Caco-2 (cell line): Measurements from ENCODE around the gene TAGLN. TPM values are rescaled to one million over a fixed set of nuclear protein-coding genes. Genes with fewer than 3 reads are reported as not detected.

ENCODE experiments used
- BruUV-seq: library from RNA; stranded (reverse); fragments of 400-500 nt; replicated peaks from 2 replicates; lab custom pipeline; 2021; lab: Mats Ljungman, UMichigan
- CTCF ChIA-PET: fragments of 300-600 bp; sonication (Branson Sonifier 250); formaldehyde crosslinking; loops from one replicate; lab custom pipeline; 2022; ENCODE audit warnings: antibody characterized with exemption; lab: Charles Lee
- POLR2A ChIA-PET: fragments of 300-600 bp; sonication (Branson Sonifier 250); formaldehyde crosslinking; loops from one replicate; lab custom pipeline; 2022; ENCODE audit warnings: antibody characterized with exemption; lab: Charles Lee
- DNase-seq, 2 experiments: peaks; one replicate each; pipeline versions ENCODE4 v3.0.0 to v3.0.0-alpha.2; 2020 to 2022
- H3K27me3 ChIP-seq: replicated peaks from 2 replicates; pipeline ENCODE4 v1.6.0; 2011; ENCODE audit warnings: low read length; ENCODE audit not compliant: control insufficient read depth, insufficient read depth
- H3K36me3 ChIP-seq: 2 replicates; pipeline ENCODE4 v1.5.1; 2011; ENCODE audit warnings: low read length; ENCODE audit not compliant: control insufficient read depth, insufficient read depth
- H3K4me1 ChIP-seq: fragments of 250-450 bp; sonication (Bioruptor Pico); 2 replicates; pipeline ENCODE4 v1.5.1; 2020; ENCODE audit warnings: mild to moderate bottlenecking
- H3K4me3 ChIP-seq: 2 replicates; pipeline ENCODE4 v1.5.1; 2011; ENCODE audit warnings: low read depth, mild to moderate bottlenecking, control low read depth, low read length
- H3K9me3 ChIP-seq: fragments of 250-450 bp; sonication (Bioruptor Pico); 2 replicates; pipeline ENCODE4 v1.5.1; 2020; ENCODE audit warnings: mild to moderate bottlenecking, moderate library complexity
- H3K27ac Mint-ChIP-seq: one replicate; pipeline ENCODE4 v1.8.0; 2022; ENCODE audit warnings: mixed read lengths; ENCODE audit not compliant: unreplicated experiment
- H3K27me3 Mint-ChIP-seq: one replicate; pipeline ENCODE4 v1.8.0; 2022; ENCODE audit warnings: mixed read lengths; ENCODE audit not compliant: insufficient read depth, unreplicated experiment
- H3K36me3 Mint-ChIP-seq: one replicate; pipeline ENCODE4 v1.8.0; 2022; ENCODE audit warnings: mild to moderate bottlenecking, mixed read lengths; ENCODE audit not compliant: insufficient read depth, unreplicated experiment
- H3K4me1 Mint-ChIP-seq: one replicate; pipeline ENCODE4 v1.8.0; 2022; ENCODE audit warnings: low read depth, mixed read lengths; ENCODE audit not compliant: unreplicated experiment
- H3K4me3 Mint-ChIP-seq: one replicate; pipeline ENCODE4 v1.8.0; 2022; ENCODE audit warnings: mild to moderate bottlenecking, moderate library complexity, mixed read lengths; ENCODE audit not compliant: unreplicated experiment
- H3K9me3 Mint-ChIP-seq: one replicate; pipeline ENCODE4 v1.8.0; 2022; ENCODE audit warnings: mixed read lengths; ENCODE audit not compliant: unreplicated experiment
- intact Hi-C: fragments of 100-400 bp; cut with micrococcal nuclease; formaldehyde crosslinking; loops from one replicate; pipeline ENCODE4 v1.10.0; 2022; ENCODE audit not compliant: unreplicated experiment
- total RNA-seq: library from RNA; stranded (reverse); gene quantifications from 2 replicates; pipeline ENCODE4 v1.2.3, GENCODE V29; 2022
- TF ChIP-seq, protein P1 (sequence below), 2 experiments: fragments of 200-600 bp in 1 of 2; IDR thresholded peaks; 1 replicate in 1 of 2; 2 replicates in 1 of 2; pipeline versions ENCODE4 v1.5.1 to v1.8.0; 2011 to 2022; ENCODE audit warnings: antibody characterized with exemption in 1 of 2, control low read depth in 1 of 2, inconsistent platforms in 1 of 2, low read depth in 1 of 2, low read length in 1 of 2, mild to moderate bottlenecking in 1 of 2, moderate library complexity in 1 of 2; ENCODE audit not compliant: insufficient read depth in 1 of 2, severe bottlenecking in 1 of 2, unreplicated experiment in 1 of 2

The TAGLN gene
- total RNA-seq, 1 experiment from 2014 or later, result 303 TPM

DNA sequence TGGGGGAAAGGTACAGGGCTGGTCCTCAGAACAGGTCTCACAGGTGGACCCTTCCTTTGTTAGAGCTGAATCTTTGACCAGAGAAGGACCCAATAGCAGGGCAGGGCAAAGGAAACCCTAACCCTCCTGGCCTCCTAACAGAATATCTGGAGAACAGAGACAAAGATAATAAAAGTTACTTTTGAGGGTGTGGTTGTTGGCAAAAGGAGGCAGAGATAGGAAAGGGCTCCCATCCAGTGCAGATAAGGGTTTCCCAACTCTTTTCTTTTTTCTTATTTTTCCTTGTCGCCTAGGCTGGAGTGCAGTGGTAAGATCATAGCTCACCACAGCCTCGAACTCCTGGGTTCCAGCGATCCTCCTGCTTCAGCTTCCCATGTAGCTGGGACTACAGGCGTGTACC lies 20.8 kb downstream of the TAGLN start:
- Mint-ChIP-seq H3K9me3 (no peaks in the 10 kb centered on the region), H3K4me1 (peaks cover 36% of the 10 kb centered on the region), H3K36me3 (peaks cover 78% of the 10 kb centered on the region), H3K27me3 (no peaks in the 10 kb centered on the region), H3K27ac (peak overlapping the region; percentile 23), H3K4me3 (no peak overlapping the region)
- Histone ChIP-seq H3K9me3 (no peaks in the 10 kb centered on the region), H3K36me3 (peaks cover 14% of the 10 kb centered on the region), H3K27me3 (no peaks in the 10 kb centered on the region), H3K4me1 (peaks cover 46% of the 10 kb centered on the region), H3K4me3 (no peak overlapping the region)
- DNase-seq, result no peak
- ChIA-PET POLR2A (interaction anchor here (0.6 kb wide), 1 partner anchor 76 kb away, joined by 4 read pairs; no protein-coding TSS in a partner anchor), CTCF (no interaction called here)
- intact Hi-C loops, result no loop called here
- no TSS peak for BruUV-seq
- TF ChIP-seq, protein P1, sequence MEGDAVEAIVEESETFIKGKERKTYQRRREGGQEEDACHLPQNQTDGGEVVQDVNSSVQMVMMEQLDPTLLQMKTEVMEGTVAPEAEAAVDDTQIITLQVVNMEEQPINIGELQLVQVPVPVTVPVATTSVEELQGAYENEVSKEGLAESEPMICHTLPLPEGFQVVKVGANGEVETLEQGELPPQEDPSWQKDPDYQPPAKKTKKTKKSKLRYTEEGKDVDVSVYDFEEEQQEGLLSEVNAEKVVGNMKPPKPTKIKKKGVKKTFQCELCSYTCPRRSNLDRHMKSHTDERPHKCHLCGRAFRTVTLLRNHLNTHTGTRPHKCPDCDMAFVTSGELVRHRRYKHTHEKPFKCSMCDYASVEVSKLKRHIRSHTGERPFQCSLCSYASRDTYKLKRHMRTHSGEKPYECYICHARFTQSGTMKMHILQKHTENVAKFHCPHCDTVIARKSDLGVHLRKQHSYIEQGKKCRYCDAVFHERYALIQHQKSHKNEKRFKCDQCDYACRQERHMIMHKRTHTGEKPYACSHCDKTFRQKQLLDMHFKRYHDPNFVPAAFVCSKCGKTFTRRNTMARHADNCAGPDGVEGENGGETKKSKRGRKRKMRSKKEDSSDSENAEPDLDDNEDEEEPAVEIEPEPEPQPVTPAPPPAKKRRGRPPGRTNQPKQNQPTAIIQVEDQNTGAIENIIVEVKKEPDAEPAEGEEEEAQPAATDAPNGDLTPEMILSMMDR (IDR thresholded peaks at IDR 0.05; ENCODE audit: insufficient read depth in 1 of 2, low read depth in 1 of 2, low read length in 1 of 2, severe bottlenecking in 1 of 2, unreplicated experiment in 1 of 2), result no peak

DNA sequence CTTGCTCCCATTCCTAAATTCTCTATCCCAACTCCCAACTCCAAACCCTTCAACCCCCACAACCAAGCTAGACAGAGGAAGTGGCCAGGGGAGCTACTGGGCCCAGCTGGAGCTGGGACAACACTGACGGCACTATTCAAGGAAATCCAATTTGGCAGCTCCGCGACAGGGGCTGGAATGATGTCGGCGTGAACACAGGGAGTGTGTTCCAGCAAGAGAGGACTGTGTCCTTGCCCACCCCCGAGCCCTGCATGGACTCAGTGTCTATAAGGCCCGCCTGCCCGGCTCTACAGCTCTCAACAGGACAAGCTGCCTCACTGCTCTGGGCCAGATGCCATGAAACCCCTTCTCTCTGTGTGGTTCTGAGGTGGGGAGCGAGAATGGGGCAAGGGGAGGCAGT lies 21.4 kb downstream of the TAGLN start:
- intact Hi-C loops, result no loop called here
- no peaks in the 10 kb centered on the region for H3K9me3 ChIP-seq
- H3K4me1 ChIP-seq, result peaks cover 52% of the 10 kb centered on the region
- Mint-ChIP-seq H3K9me3 (no peaks in the 10 kb centered on the region), H3K4me1 (peaks cover 42% of the 10 kb centered on the region), H3K36me3 (peaks cover 78% of the 10 kb centered on the region), H3K4me3 (no peak overlapping the region), H3K27me3 (no peaks in the 10 kb centered on the region), H3K27ac (peak overlapping the region; percentile 23)
- BruUV-seq, result no TSS peak
- no peak for DNase-seq
- no peaks in the 10 kb centered on the region for H3K27me3 ChIP-seq
- H3K4me3 ChIP-seq, result no peak overlapping the region
- TF ChIP-seq, protein P1 (IDR thresholded peaks at IDR 0.05; ENCODE audit: insufficient read depth in 1 of 2, low read depth in 1 of 2, low read length in 1 of 2, severe bottlenecking in 1 of 2, unreplicated experiment in 1 of 2), result no peak
- H3K36me3 ChIP-seq, result peaks cover 14% of the 10 kb centered on the region
- ChIA-PET CTCF (no interaction called here), POLR2A (no interaction called here)

DNA sequence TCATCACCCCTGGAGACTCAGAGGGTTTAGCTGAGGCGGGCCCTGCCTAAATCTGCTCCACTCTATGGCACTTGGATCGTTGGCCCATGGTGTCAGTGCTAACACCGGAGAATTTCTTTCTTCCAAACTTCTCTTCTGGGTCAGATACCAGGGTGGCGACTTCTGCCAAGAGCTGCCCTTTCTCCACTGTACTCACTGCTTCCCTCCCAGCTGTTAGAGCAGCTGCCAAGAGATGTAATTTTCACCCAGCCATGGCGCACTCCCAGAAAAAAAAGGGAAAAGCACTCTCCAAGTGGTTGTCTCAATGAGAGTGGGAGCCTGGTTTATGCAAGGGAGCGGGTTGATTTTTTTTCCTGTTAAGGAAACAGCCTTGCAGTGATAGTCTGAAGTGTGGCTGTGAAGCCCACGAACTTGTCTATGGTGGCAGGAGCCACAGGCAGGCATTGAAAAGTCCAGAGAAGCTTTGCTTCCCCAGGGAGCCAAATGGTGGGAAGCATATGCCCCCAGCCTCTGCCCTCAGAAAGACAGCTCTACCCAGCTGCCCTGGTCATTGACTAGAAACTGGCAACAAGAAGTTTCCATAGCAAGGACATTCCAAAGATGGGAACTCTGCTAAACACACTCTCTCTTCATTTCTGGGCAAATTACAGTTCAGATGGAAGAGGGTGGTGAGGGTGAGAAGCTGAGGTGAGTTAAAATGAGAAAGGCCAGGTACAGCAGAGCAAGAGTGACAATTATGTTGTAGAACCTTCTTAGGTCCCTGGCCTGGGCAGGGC lies 22.0 kb downstream of the TAGLN start:
- H3K4me1 Mint-ChIP-seq, result peaks cover 43% of the 10 kb centered on the region
- no peaks in the 10 kb centered on the region for H3K9me3 Mint-ChIP-seq
- POLR2A ChIA-PET, result no interaction called here
- Histone ChIP-seq H3K36me3 (peaks cover 14% of the 10 kb centered on the region), H3K9me3 (no peaks in the 10 kb centered on the region), H3K27me3 (no peaks in the 10 kb centered on the region), H3K4me3 (no peak overlapping the region), H3K4me1 (peaks cover 56% of the 10 kb centered on the region)
- peak in 1 of 2 experiments; percentile 18 for DNase-seq
- H3K36me3 Mint-ChIP-seq, result peaks cover 78% of the 10 kb centered on the region
- H3K27ac Mint-ChIP-seq, result no peak overlapping the region
- no peak overlapping the region for H3K4me3 Mint-ChIP-seq
- intact Hi-C loops, result no loop called here
- BruUV-seq, result no TSS peak
- TF ChIP-seq, protein P1 (IDR thresholded peaks at IDR 0.05; ENCODE audit: insufficient read depth in 1 of 2, low read depth in 1 of 2, low read length in 1 of 2, severe bottlenecking in 1 of 2, unreplicated experiment in 1 of 2), result no peak
- H3K27me3 Mint-ChIP-seq, result no peaks in the 10 kb centered on the region
- CTCF ChIA-PET, result interaction anchor here (1.2 kb wide), 1 partner anchor 43 kb away, joined by 6 read pairs; the partner anchor contains the start of gene SIDT2
